BLaER1 (cell line): ENCODE measurements around the gene RNF212B.
"Not testable (repeated sequence)": the region's sequence is repeated elsewhere in the genome, so short reads cannot be mapped to it uniquely, and the experiment has no call there.

Source experiments
- H3K27ac ChIP-seq: shearing (Covaris generic); formaldehyde crosslinking; 2 replicates; pipeline ENCODE4 v1.8.1; 2022
- H3K27me3 ChIP-seq: shearing (Covaris generic); formaldehyde crosslinking; 2 replicates; pipeline ENCODE4 v1.8.1; 2022
- H3K36me3 ChIP-seq: shearing (Covaris generic); formaldehyde crosslinking; 2 replicates; pipeline ENCODE4 v1.8.1; 2022
- H3K4me1 ChIP-seq: shearing (Covaris generic); formaldehyde crosslinking; 2 replicates; pipeline ENCODE4 v1.8.1; 2022
- H3K4me2 ChIP-seq: shearing (Covaris generic); formaldehyde crosslinking; 2 replicates; pipeline ENCODE4 v1.8.1; 2022
- H3K4me3 ChIP-seq: shearing (Covaris generic); formaldehyde crosslinking; 2 replicates; pipeline ENCODE4 v1.8.1; 2022
- H3K9ac ChIP-seq: shearing (Covaris generic); formaldehyde crosslinking; 2 replicates; pipeline ENCODE4 v1.8.1; 2022
- H3K9me3 ChIP-seq: shearing (Covaris generic); formaldehyde crosslinking; 2 replicates; pipeline ENCODE4 v1.8.1; 2022
- H4K20me1 ChIP-seq: shearing (Covaris generic); formaldehyde crosslinking; 2 replicates; pipeline ENCODE4 v1.8.1; 2022
- Cebpa-rat ChIP-seq: shearing (Covaris generic); IDR thresholded peaks from 2 replicates; pipeline ENCODE4 v1.8.1; 2022

Gene RNF212B

GRCh38 chr14:23209651-23210423 is 27.9 kb upstream of the RNF212B start:
- Histone ChIP-seq H3K4me2 (no peak overlapping the region), H3K9ac (no peak overlapping the region), H3K27me3 (no peaks in the 10 kb centered on the region), H3K9me3 (peaks cover 3% of the 10 kb centered on the region), H3K4me1 (no peaks in the 10 kb centered on the region), H3K36me3 (no peaks in the 10 kb centered on the region), H3K27ac (no peak overlapping the region), H4K20me1 (no peaks in the 10 kb centered on the region), H3K4me3 (no peak overlapping the region)
- no peak for TF ChIP-seq Cebpa-rat

GRCh38 chr14:23215421-23215820 is 22.3 kb upstream of the RNF212B start:
- Histone ChIP-seq H3K9me3 (peaks cover 15% of the 10 kb centered on the region), H3K4me3 (no peak overlapping the region), H3K27ac (no peak overlapping the region), H3K27me3 (no peaks in the 10 kb centered on the region), H4K20me1 (no peaks in the 10 kb centered on the region), H3K4me2 (no peak overlapping the region), H3K36me3 (no peaks in the 10 kb centered on the region), H3K4me1 (no peaks in the 10 kb centered on the region), H3K9ac (no peak overlapping the region)
- TF ChIP-seq Cebpa-rat, result no peak

- TF ChIP-seq Cebpa-rat, result no peak
- no peaks in the 10 kb centered on the region for H3K36me3 ChIP-seq
- H3K9ac ChIP-seq, result no peak overlapping the region
- no peak overlapping the region for H3K4me3 ChIP-seq
- H3K4me1 ChIP-seq, result no peaks in the 10 kb centered on the region
- H3K27ac ChIP-seq, result no peak overlapping the region
- H3K9me3 ChIP-seq, result peaks cover 15% of the 10 kb centered on the region
- H4K20me1 ChIP-seq, result no peaks in the 10 kb centered on the region
- H3K4me2 ChIP-seq, result no peak overlapping the region
- no peaks in the 10 kb centered on the region for H3K27me3 ChIP-seq
These were observed 20.4 kb upstream of the RNF212B start for GRCh38 chr14:23217032-23218020.

GRCh38 chr14:23219075-23219474 is 18.7 kb upstream of the RNF212B start:
- H3K4me3 ChIP-seq, result no peak overlapping the region
- no peaks in the 10 kb centered on the region for H4K20me1 ChIP-seq
- TF ChIP-seq Cebpa-rat, result no peak
- H3K27me3 ChIP-seq, result no peaks in the 10 kb centered on the region
- H3K36me3 ChIP-seq, result no peaks in the 10 kb centered on the region
- H3K4me1 ChIP-seq, result no peaks in the 10 kb centered on the region
- no peak overlapping the region for H3K4me2 ChIP-seq
- H3K9me3 ChIP-seq, result peaks cover 15% of the 10 kb centered on the region
- H3K9ac ChIP-seq, result no peak overlapping the region
- H3K27ac ChIP-seq, result no peak overlapping the region

- not testable (repeated sequence) for H3K4me2 ChIP-seq, H4K20me1 ChIP-seq, H3K27ac ChIP-seq, H3K27me3 ChIP-seq, H3K36me3 ChIP-seq, H3K4me3 ChIP-seq, H3K9ac ChIP-seq, H3K4me1 ChIP-seq
- H3K9me3 ChIP-seq, result peaks cover 13% of the 10 kb centered on the region; the same call in 1 of the 2 replicates
These were observed 12.8 kb upstream of the RNF212B start for GRCh38 chr14:23224958-23225357.

GRCh38 chr14:23227566-23227965 is 10.2 kb upstream of the RNF212B start:
- Histone ChIP-seq H4K20me1 (no peaks in the 10 kb centered on the region), H3K27me3 (no peaks in the 10 kb centered on the region), H3K9me3 (peaks cover 23% of the 10 kb centered on the region), H3K4me2 (no peak overlapping the region), H3K4me1 (no peaks in the 10 kb centered on the region), H3K36me3 (no peaks in the 10 kb centered on the region), H3K27ac (no peak overlapping the region), H3K9ac (no peak overlapping the region), H3K4me3 (no peak overlapping the region)
- no peak for TF ChIP-seq Cebpa-rat

- TF ChIP-seq Cebpa-rat, result no peak
- no peaks in the 10 kb centered on the region for H4K20me1 ChIP-seq
- H3K36me3 ChIP-seq, result no peaks in the 10 kb centered on the region
- H3K4me3 ChIP-seq, result no peak overlapping the region
- H3K4me2 ChIP-seq, result no peak overlapping the region
- no peaks in the 10 kb centered on the region for H3K4me1 ChIP-seq
- H3K27me3 ChIP-seq, result no peaks in the 10 kb centered on the region
- peaks cover 23% of the 10 kb centered on the region for H3K9me3 ChIP-seq
- no peak overlapping the region for H3K9ac ChIP-seq
- no peak overlapping the region for H3K27ac ChIP-seq
These were observed 8.9 kb upstream of the RNF212B start for GRCh38 chr14:23228812-23229211.

GRCh38 chr14:23232241-23232808 is 5.4 kb upstream of the RNF212B start:
- not testable (repeated sequence) for H4K20me1 ChIP-seq, H3K27me3 ChIP-seq, H3K4me3 ChIP-seq, H3K4me2 ChIP-seq, H3K27ac ChIP-seq, H3K36me3 ChIP-seq, H3K9me3 ChIP-seq, H3K9ac ChIP-seq, H3K4me1 ChIP-seq

GRCh38 chr14:23240661-23241060 is 2.9 kb downstream of the RNF212B start:
- H3K4me1 ChIP-seq, result peaks cover 21% of the 10 kb centered on the region
- H3K27me3 ChIP-seq, result no peaks in the 10 kb centered on the region
- H3K9ac ChIP-seq, result no peak overlapping the region
- H4K20me1 ChIP-seq, result no peaks in the 10 kb centered on the region
- no peaks in the 10 kb centered on the region for H3K9me3 ChIP-seq
- no peak overlapping the region for H3K4me3 ChIP-seq
- H3K36me3 ChIP-seq, result no peaks in the 10 kb centered on the region
- no peak overlapping the region for H3K4me2 ChIP-seq
- H3K27ac ChIP-seq, result no peak overlapping the region
- no peak for TF ChIP-seq Cebpa-rat

- H4K20me1 ChIP-seq, H3K9me3 ChIP-seq, H3K27me3 ChIP-seq, H3K27ac ChIP-seq, H3K4me2 ChIP-seq, H3K36me3 ChIP-seq, H3K9ac ChIP-seq, H3K4me3 ChIP-seq: not testable (repeated sequence)
- peaks cover 21% of the 10 kb centered on the region for H3K4me1 ChIP-seq
These were observed 3.5 kb downstream of the RNF212B start for GRCh38 chr14:23241061-23241715.
